ENCODE measurements around the gene TYROBP. TPM values are rescaled to one million over a fixed set of nuclear protein-coding genes. Genes with fewer than 3 reads are reported as not detected.

TYROBP gene
- total RNA-seq, 1 experiment from 2014 or later: not detected

GRCh38 chr19:35860818-35861639 lies 47.1 kb downstream of the TYROBP start:
- Histone ChIP-seq H3K27me3 (replicated peaks; ENCODE audit: insufficient read depth, low read depth, low read length, poor library complexity) (peaks cover 12% of the 10 kb centered on the region), H3K4me3 (ENCODE audit: low read depth, low read length, poor library complexity, severe bottlenecking) (no peak overlapping the region), H3K36me3 (ENCODE audit: insufficient read depth, low read length, poor library complexity, severe bottlenecking) (no peaks in the 10 kb centered on the region), H3K4me1 (ENCODE audit: insufficient read depth, low read length, poor library complexity, severe bottlenecking) (peaks cover 7% of the 10 kb centered on the region), H3K9me3 (ENCODE audit: low read depth, low read length, poor library complexity, severe bottlenecking) (no peaks in the 10 kb centered on the region), H3K27ac (ENCODE audit: low read depth, low read length, poor library complexity, severe bottlenecking) (no peak overlapping the region)
- ChIA-PET CTCF (no interaction called here), POLR2A (ENCODE audit: low non-redundant PET) (no interaction called here)
- no peak for DNase-seq (ENCODE audit: low spot score)
- intact Hi-C loops (cut with micrococcal nuclease; ENCODE audit: unreplicated experiment): no loop called here
- TF ChIP-seq EZH2 (IDR thresholded peaks at IDR 0.05; ENCODE audit: borderline replicate concordance, low read depth, low read length, poor library complexity, severe bottlenecking): no peak
- TF ChIP-seq CTCF (conservative IDR thresholded peaks at IDR 0.05; ENCODE audit: low read depth, low read length): no peak
- no TSS peak for BruUV-seq (replicated peaks)

GRCh38 chr19:35860436-35860817 lies 47.7 kb downstream of the TYROBP start:
- H3K4me1 ChIP-seq (ENCODE audit: insufficient read depth, low read length, poor library complexity, severe bottlenecking): peaks cover 13% of the 10 kb centered on the region
- POLR2A ChIA-PET (ENCODE audit: low non-redundant PET): no interaction called here
- no peaks in the 10 kb centered on the region for H3K9me3 ChIP-seq (ENCODE audit: low read depth, low read length, poor library complexity, severe bottlenecking)
- BruUV-seq (replicated peaks): no TSS peak
- no peak overlapping the region for H3K27ac ChIP-seq (ENCODE audit: low read depth, low read length, poor library complexity, severe bottlenecking)
- intact Hi-C loops (cut with micrococcal nuclease; ENCODE audit: unreplicated experiment): no loop called here
- peaks cover 16% of the 10 kb centered on the region for H3K27me3 ChIP-seq (replicated peaks; ENCODE audit: insufficient read depth, low read depth, low read length, poor library complexity)
- DNase-seq (ENCODE audit: low spot score): no peak
- CTCF ChIA-PET: no interaction called here
- H3K36me3 ChIP-seq (ENCODE audit: insufficient read depth, low read length, poor library complexity, severe bottlenecking): no peaks in the 10 kb centered on the region
- H3K4me3 ChIP-seq (ENCODE audit: low read depth, low read length, poor library complexity, severe bottlenecking): no peak overlapping the region
- TF ChIP-seq CTCF (conservative IDR thresholded peaks at IDR 0.05; ENCODE audit: low read depth, low read length): no peak
- no peak for TF ChIP-seq EZH2 (IDR thresholded peaks at IDR 0.05; ENCODE audit: borderline replicate concordance, low read depth, low read length, poor library complexity, severe bottlenecking)

GRCh38 chr19:35859414-35859813 lies 48.7 kb downstream of the TYROBP start:
- CTCF ChIA-PET: no interaction called here
- no TSS peak for BruUV-seq (replicated peaks)
- peaks cover 16% of the 10 kb centered on the region for H3K27me3 ChIP-seq (replicated peaks; ENCODE audit: insufficient read depth, low read depth, low read length, poor library complexity)

More at GRCh38 chr19:35859414-35859813, 48.7 kb downstream of the TYROBP start:
- H3K4me3 ChIP-seq (ENCODE audit: low read depth, low read length, poor library complexity, severe bottlenecking): no peak overlapping the region
- H3K27ac ChIP-seq (ENCODE audit: low read depth, low read length, poor library complexity, severe bottlenecking): no peak overlapping the region
- TF ChIP-seq EZH2 (IDR thresholded peaks at IDR 0.05; ENCODE audit: borderline replicate concordance, low read depth, low read length, poor library complexity, severe bottlenecking) (no peak), CTCF (conservative IDR thresholded peaks at IDR 0.05; ENCODE audit: low read depth, low read length) (no peak)
- DNase-seq (ENCODE audit: low spot score): no peak
- H3K9me3 ChIP-seq (ENCODE audit: low read depth, low read length, poor library complexity, severe bottlenecking): no peaks in the 10 kb centered on the region
- intact Hi-C loops (cut with micrococcal nuclease; ENCODE audit: unreplicated experiment): no loop called here
- H3K4me1 ChIP-seq (ENCODE audit: insufficient read depth, low read length, poor library complexity, severe bottlenecking): peaks cover 13% of the 10 kb centered on the region
- POLR2A ChIA-PET (ENCODE audit: low non-redundant PET): no interaction called here
- no peaks in the 10 kb centered on the region for H3K36me3 ChIP-seq (ENCODE audit: insufficient read depth, low read length, poor library complexity, severe bottlenecking)
